Ovary (tissue), 9 donors: ENCODE measurements around the gene NTRK3. TPM values are rescaled to one million over a fixed set of nuclear protein-coding genes. Genes with fewer than 3 reads are reported as not detected.
A peak's percentile ranks its signal among the peaks of the same experiment; 100 is the strongest.

Source experiments
- DNase-seq, 5 donors: peaks; one replicate each; pipeline ENCODE4 v3.0.0-alpha.2; 2019 to 2020
- H3K27ac ChIP-seq, 2 donors: fragments of 200-600 bp; one replicate each; pipeline versions ENCODE4 v1.5.1 to v1.8.0; 2019 to 2022
- H3K27me3 ChIP-seq: fragments of 200-600 bp; one replicate; pipeline ENCODE4 v1.8.0; 2022
- H3K36me3 ChIP-seq: fragments of 200-600 bp; sonication (generic); one replicate; pipeline ENCODE4 v1.5.1; 2019
- H3K4me1 ChIP-seq: one replicate; pipeline ENCODE4 v1.8.1; 2013; ENCODE audit warnings: mild to moderate bottlenecking, moderate library complexity; ENCODE audit not compliant: insufficient read depth
- H3K4me3 ChIP-seq: fragments of 200-600 bp; sonication (generic); one replicate; pipeline ENCODE4 v1.5.1; 2017
- H3K9me3 ChIP-seq, 2 donors: fragments of 200-600 bp in 1 of 2; sonication (generic) in 1 of 2; one replicate each; pipeline versions ENCODE4 v1.5.1 to v1.8.1; 2013 to 2019; ENCODE audit warnings: mild to moderate bottlenecking in 1 of 2, moderate library complexity in 1 of 2
- EP300 ChIP-seq: sonication (generic); formaldehyde crosslinking; IDR thresholded peaks from one replicate; pipeline ENCODE4 v1.6.1; 2017; ENCODE audit warnings: antibody characterized with exemption
- POLR2A ChIP-seq: fragments of 450-650 bp; IDR thresholded peaks from one replicate; pipeline ENCODE4 v1.6.1; 2017; ENCODE audit warnings: antibody characterized with exemption, mild to moderate bottlenecking, moderate library complexity
- WGBS, 3 donors: extraction: QIAGEN DNeasy Blood & Tissue Kit in 1 of 3; methylation state at CpG; one replicate each; pipeline versions ENCODE4 v1.1.5 to v1.1.7; 2013 to 2017; 5-methylcytosine and 5-hydroxymethylcytosine counted together
- intact Hi-C, 4 donors: fragments of 100-400 bp; cut with DNase I; formaldehyde crosslinking; loops; one replicate each; pipeline versions ENCODE4 v1.11.0 to v1.15.1; 2022 to 2023
- polyA plus RNA-seq, 2 donors: library from polyadenylated mRNA; stranded (reverse); fragments of 200-250 nt in 1 of 2; fragments of 350-450 nt in 1 of 2; fragmentation: Illumina TruSeq in 1 of 2; extraction: RNeasy Lipid Tissue Mini Kit (QIAGEN cat#74804) in 1 of 2; gene quantifications; one replicate each; pipeline ENCODE4 v1.2.3, GENCODE V29; 2013 to 2014
- total RNA-seq, 7 donors: library from RNA; depleted of rRNA in 2 of 7; stranded (reverse); fragments of >200 nt in 2 of 7; fragmentation: NEBNext Ultra II Directional in 3 of 7; extraction: Animal tissue kit (Norgen Biotek cat#: 25700) in 3 of 7; gene quantifications; one replicate each; pipeline versions ENCODE4 v1.1.0 to v1.2.4, GENCODE V29; 2016 to 2023
- TF ChIP-seq, protein P1 (sequence below), 3 donors: fragments of 450-650 bp in 2 of 3; fragments of 200-600 bp in 1 of 3; IDR thresholded peaks; one replicate each; pipeline versions ENCODE4 v1.5.1 to v1.8.0; 2016 to 2022; ENCODE audit warnings: antibody characterized with exemption in 3 of 3, mild to moderate bottlenecking in 1 of 3
- donor health status: DM: no; HTN: no; CAD: no; lungs with moderate emphysema.
- donor health status: DM: no; HTN: no; CAD: no.
- donor health status: Bipolar disorder and iron deficiency.
- donor health status: DM: yes; HTN: yes; CAD: no.
- donor health status: DM: no; HTN: no; CAD: no.
- donor health status: DM: yes; HTN: yes; CAD: no.

Gene NTRK3
- total and polyA plus RNA-seq, 9 donors: 0.77 to 14.6 (median 2.7) TPM

DNA sequence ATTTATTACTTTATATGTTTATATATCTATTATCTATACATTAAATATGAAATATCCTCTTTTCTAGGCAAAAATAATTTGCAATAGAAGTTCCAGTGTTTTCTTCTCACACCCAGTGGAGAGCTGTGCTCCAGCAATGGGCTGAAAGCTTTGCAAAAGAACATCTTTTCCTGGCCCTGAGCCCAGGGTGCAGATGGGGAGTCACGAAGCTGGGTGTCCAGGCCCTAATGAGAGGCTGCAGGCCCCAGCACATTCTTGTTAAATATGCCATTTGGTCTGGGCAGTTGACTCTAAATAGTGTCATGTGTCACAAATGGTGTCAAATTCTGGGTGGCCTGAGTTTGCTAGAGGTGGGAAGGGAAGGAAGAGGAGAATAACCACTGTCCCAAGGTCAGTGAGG, 5.7 kb downstream of the NTRK3 start:
- Histone ChIP-seq H3K27me3 (no peaks in the 10 kb centered on the region), H3K27ac (no peak overlapping the region), H3K9me3 (no peaks in the 10 kb centered on the region), H3K36me3 (no peaks in the 10 kb centered on the region), H3K4me3 (no peak overlapping the region), H3K4me1 (no peaks in the 10 kb centered on the region)
- no peak for DNase-seq
- intact Hi-C loops: no loop called here
- TF ChIP-seq, protein P1, sequence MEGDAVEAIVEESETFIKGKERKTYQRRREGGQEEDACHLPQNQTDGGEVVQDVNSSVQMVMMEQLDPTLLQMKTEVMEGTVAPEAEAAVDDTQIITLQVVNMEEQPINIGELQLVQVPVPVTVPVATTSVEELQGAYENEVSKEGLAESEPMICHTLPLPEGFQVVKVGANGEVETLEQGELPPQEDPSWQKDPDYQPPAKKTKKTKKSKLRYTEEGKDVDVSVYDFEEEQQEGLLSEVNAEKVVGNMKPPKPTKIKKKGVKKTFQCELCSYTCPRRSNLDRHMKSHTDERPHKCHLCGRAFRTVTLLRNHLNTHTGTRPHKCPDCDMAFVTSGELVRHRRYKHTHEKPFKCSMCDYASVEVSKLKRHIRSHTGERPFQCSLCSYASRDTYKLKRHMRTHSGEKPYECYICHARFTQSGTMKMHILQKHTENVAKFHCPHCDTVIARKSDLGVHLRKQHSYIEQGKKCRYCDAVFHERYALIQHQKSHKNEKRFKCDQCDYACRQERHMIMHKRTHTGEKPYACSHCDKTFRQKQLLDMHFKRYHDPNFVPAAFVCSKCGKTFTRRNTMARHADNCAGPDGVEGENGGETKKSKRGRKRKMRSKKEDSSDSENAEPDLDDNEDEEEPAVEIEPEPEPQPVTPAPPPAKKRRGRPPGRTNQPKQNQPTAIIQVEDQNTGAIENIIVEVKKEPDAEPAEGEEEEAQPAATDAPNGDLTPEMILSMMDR (IDR thresholded peaks at IDR 0.05): no peak
- no peak for TF ChIP-seq POLR2A
- no peak for TF ChIP-seq EP300
- 5 to 19% (median 7%) methylated on average over 1 of the region's 1 CpG for WGBS, 3 donors

DNA sequence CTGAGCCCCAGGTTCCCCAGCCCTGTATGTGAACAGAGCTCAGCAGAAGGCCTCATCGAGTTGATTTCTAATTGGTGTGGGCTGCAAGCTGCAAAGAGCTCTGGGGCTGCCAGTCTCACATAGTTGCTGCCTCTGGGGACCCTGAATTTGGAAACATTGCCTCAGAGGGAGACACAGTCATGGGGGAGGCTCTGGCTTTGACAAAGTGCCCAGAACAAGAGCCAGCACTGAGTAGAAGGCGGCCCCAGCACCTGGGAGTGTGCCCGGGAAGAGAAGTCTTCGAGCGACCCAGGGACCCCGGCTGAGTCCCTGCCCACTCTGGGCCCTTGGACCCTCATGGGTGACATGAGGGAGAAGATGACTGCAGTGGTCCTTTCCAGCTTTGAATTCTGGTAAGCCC, 7.3 kb downstream of the NTRK3 start:
- TF ChIP-seq, protein P1 (IDR thresholded peaks at IDR 0.05): no peak
- TF ChIP-seq POLR2A: no peak
- no peak for TF ChIP-seq EP300
- H3K4me3 ChIP-seq: no peak overlapping the region
- H3K9me3 ChIP-seq: no peaks in the 10 kb centered on the region
- intact Hi-C loops: no loop called here
- peak in 1 of 5 donors; percentile 37 for DNase-seq
- H3K27me3 ChIP-seq: no peaks in the 10 kb centered on the region
- WGBS, 3 donors: 66 to 74% (median 68%) methylated on average over 6 of the region's 6 CpGs
- no peaks in the 10 kb centered on the region for H3K4me1 ChIP-seq
- no peaks in the 10 kb centered on the region for H3K36me3 ChIP-seq
- H3K27ac ChIP-seq: no peak overlapping the region

DNA sequence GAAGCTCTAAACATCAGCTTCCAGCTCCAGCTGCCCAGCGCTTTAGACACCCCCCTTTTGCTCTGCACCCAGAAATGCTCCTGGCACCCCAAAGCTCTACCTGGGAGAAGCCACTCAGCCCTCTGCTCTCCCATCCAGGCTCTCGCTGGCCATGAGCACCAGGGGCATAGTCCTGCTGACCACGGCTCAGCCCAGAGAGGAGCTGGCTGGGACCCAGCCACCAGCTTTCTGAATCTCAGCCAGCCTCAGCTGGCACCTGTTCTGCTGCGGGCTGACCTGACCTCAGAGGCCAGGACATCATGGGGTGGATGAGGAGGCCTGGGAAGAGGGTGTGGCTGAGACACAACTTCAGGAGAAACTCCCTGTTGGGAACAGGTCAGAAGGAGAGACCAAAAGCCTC, 8.6 kb downstream of the NTRK3 start:
- no peaks in the 10 kb centered on the region for H3K9me3 ChIP-seq
- TF ChIP-seq, protein P1 (IDR thresholded peaks at IDR 0.05): no peak
- no peak for TF ChIP-seq POLR2A
- H3K36me3 ChIP-seq: no peaks in the 10 kb centered on the region
- H3K27ac ChIP-seq: no peak overlapping the region
- no peaks in the 10 kb centered on the region for H3K27me3 ChIP-seq
- DNase-seq: no peak
- H3K4me3 ChIP-seq: no peak overlapping the region
- 56 to 70% (median 68%) methylated on average over 4 of the region's 4 CpGs for WGBS, 3 donors
- intact Hi-C loops: no loop called here
- no peaks in the 10 kb centered on the region for H3K4me1 ChIP-seq

DNA sequence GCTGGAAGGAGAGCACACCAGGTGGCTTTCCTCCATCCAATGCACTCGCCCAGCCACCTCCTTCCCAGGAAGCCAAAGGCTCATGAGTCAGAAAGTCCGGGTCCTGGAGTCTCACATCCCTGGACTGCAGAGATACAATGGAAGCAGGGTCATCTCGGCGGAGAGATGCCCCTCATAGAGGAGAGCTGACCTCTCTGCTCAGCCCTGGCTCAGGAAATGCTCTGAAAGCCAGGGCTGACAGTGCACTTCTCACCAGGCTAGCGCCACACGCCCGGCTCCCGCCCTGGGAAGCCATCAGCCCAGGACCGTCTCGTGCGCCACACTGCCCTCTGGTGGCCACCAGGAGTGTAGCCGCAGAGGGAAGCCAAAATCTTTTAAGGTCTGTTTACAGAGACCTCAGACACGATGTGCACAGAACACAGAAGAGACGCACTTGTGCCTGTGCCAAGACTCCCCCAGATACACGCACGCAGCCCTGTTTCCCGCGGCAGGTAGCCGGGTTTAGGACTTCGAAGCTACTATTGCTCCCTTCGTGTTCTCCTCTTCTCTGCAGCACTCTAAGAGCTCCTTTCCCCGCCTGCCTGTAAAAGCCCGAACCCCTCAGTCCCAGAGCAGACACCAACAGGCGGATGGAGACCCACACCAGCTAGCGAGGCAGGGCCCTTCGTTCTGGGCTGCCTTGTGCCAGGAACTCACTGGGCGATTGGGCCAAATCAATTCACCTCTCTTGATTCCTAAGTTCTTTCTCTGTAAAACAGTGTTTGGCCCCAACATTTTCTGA, 9.7 kb downstream of the NTRK3 start:
- H3K27me3 ChIP-seq: no peaks in the 10 kb centered on the region
- no peaks in the 10 kb centered on the region for H3K9me3 ChIP-seq
- no peaks in the 10 kb centered on the region for H3K4me1 ChIP-seq
- TF ChIP-seq EP300: no peak
- TF ChIP-seq POLR2A: no peak
- TF ChIP-seq, protein P1 (IDR thresholded peaks at IDR 0.05): peak; percentile 68 to 82 (median 71)
- intact Hi-C loops: no loop called here
- no peak overlapping the region for H3K27ac ChIP-seq
- WGBS, 3 donors: 6 to 10% (median 6%) methylated on average over 24 to 27 of the region's 27 CpGs
- no peak overlapping the region for H3K4me3 ChIP-seq
- DNase-seq: peak; percentile 46 to 81 (median 70)
- H3K36me3 ChIP-seq: no peaks in the 10 kb centered on the region
